HL-60 (cell line): ENCODE results near the gene MEPCE.

Source experiments
- GABPA ChIP-seq: IDR thresholded peaks from 2 replicates; pipeline ENCODE4 v1.6.1; 2012; ENCODE audit warnings: low read depth
- POLR2AphosphoS5 ChIP-seq: IDR thresholded peaks from 2 replicates; pipeline ENCODE4 v1.6.1; 2012; ENCODE audit warnings: low read depth
- TF ChIP-seq, protein P1 (sequence below): IDR thresholded peaks from one replicate; pipeline ENCODE4 v1.5.1; 2011; ENCODE audit warnings: low read length, control low read depth, inconsistent platforms; ENCODE audit not compliant: insufficient read depth

DNA sequence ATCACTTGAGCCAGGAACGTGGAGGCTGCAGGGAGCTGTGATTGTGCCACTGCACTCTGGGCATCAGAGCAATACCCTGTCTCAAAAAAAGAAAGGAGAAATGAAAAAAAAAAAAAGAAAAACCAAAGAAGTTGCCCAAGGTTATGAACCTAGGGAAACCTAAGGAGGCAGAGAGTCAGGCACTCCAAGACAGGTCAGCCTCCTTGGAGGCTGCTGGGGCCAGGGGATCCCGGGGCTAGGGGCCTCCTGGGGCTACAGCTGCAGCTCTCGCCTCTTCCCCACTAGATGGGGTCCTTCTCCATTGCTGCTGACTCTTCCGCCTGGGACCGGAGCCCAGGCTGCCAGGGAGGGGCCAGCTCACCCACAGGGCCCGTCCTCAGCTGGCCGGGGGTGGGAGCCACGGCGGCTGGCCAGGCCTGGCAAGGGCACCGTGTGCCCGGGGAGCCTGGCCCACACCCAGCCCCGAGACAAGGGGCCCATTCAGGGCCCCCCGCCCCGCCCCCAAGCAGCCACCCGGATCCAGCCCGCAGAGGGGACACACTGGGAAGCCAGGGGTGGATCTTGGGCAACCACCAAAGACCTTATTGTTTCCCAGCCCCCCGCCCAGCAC lies 36.2 kb downstream of the MEPCE start:
- TF ChIP-seq, protein P1, sequence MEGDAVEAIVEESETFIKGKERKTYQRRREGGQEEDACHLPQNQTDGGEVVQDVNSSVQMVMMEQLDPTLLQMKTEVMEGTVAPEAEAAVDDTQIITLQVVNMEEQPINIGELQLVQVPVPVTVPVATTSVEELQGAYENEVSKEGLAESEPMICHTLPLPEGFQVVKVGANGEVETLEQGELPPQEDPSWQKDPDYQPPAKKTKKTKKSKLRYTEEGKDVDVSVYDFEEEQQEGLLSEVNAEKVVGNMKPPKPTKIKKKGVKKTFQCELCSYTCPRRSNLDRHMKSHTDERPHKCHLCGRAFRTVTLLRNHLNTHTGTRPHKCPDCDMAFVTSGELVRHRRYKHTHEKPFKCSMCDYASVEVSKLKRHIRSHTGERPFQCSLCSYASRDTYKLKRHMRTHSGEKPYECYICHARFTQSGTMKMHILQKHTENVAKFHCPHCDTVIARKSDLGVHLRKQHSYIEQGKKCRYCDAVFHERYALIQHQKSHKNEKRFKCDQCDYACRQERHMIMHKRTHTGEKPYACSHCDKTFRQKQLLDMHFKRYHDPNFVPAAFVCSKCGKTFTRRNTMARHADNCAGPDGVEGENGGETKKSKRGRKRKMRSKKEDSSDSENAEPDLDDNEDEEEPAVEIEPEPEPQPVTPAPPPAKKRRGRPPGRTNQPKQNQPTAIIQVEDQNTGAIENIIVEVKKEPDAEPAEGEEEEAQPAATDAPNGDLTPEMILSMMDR, result no peak
- no peak for TF ChIP-seq POLR2AphosphoS5
- no peak for TF ChIP-seq GABPA
